ENCODE measurements around the gene UNC5C. TPM values are rescaled to one million over a fixed set of nuclear protein-coding genes. Genes with fewer than 3 reads are reported as not detected.

Gene UNC5C
- total and polyA plus RNA-seq, 2 of the 8 experiments (the other 6 are each of a cell fraction or from before 2014, with no cell fraction given) = 0.30 to 1.3 TPM

DNA sequence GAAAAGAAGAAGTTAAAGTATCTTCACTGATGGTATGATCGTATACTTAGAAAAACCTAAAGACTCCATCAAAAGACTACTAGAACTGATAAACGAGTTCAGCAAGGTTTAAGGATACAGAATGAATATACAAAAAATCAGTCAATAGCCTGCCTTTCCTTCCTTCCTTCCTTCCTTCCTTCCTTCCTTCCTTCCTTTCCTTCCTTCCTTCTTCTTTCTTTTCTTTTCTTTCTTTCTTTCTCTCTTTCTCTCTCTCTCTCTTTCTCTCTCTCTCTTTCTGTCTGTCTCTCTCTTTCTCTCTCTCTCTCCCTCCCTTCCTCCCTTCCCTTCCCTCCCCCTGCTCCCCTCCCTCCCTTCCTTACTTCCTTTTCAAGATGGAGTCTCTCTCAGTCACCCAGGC is 428.3 kb downstream of the UNC5C start (continued):
- TF ChIP-seq, protein P1, sequence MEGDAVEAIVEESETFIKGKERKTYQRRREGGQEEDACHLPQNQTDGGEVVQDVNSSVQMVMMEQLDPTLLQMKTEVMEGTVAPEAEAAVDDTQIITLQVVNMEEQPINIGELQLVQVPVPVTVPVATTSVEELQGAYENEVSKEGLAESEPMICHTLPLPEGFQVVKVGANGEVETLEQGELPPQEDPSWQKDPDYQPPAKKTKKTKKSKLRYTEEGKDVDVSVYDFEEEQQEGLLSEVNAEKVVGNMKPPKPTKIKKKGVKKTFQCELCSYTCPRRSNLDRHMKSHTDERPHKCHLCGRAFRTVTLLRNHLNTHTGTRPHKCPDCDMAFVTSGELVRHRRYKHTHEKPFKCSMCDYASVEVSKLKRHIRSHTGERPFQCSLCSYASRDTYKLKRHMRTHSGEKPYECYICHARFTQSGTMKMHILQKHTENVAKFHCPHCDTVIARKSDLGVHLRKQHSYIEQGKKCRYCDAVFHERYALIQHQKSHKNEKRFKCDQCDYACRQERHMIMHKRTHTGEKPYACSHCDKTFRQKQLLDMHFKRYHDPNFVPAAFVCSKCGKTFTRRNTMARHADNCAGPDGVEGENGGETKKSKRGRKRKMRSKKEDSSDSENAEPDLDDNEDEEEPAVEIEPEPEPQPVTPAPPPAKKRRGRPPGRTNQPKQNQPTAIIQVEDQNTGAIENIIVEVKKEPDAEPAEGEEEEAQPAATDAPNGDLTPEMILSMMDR (IDR thresholded peaks at IDR 0.05; ENCODE audit: control extremely low read depth in 1 of 3, insufficient read depth in 1 of 3, low read depth in 1 of 3, low read length in 3 of 3) = no peak
- TF ChIP-seq RAD21 (IDR thresholded peaks at IDR 0.05 in 1 of 2, conservative IDR thresholded peaks at IDR 0.05 in 1 of 2; ENCODE audit: low read depth in 2 of 2, low read length in 2 of 2) (no peak), EZH2 (IDR thresholded peaks at IDR 0.05; ENCODE audit: low read depth, low read length, severe bottlenecking) (no peak), JUND (IDR thresholded peaks at IDR 0.05; ENCODE audit: low read length) (no peak), HDAC2 (IDR thresholded peaks at IDR 0.05; ENCODE audit: borderline replicate concordance in 1 of 2, low read depth in 2 of 2, low read length in 2 of 2) (no peak)
